Fibroblast of villous mesenchyme (primary cell): ENCODE results near the gene MPP1. TPM values are rescaled to one million over a fixed set of nuclear protein-coding genes. Genes with fewer than 3 reads are reported as not detected.
"Not testable (repeated sequence)": the region's sequence is repeated elsewhere in the genome, so short reads cannot be mapped to it uniquely, and the experiment has no call there.

ENCODE experiments used
- DNase-seq: peaks from one replicate; pipeline ENCODE4 v3.0.0-alpha.2; 2010; ENCODE audit warnings: low read depth
- H3K4me3 ChIP-seq: 2 replicates; pipeline ENCODE4 v1.5.1; 2011; ENCODE audit warnings: low read depth, mild to moderate bottlenecking, low read length
- total RNA-seq: library from RNA; depleted of rRNA; stranded (reverse); fragments of >200 nt; gene quantifications from 2 replicates; pipeline ENCODE4 v1.2.3, GENCODE V29; 2012
- TF ChIP-seq, protein P1 (sequence below): IDR thresholded peaks from 2 replicates; pipeline ENCODE4 v1.5.1; 2012; ENCODE audit warnings: low read depth, mild to moderate bottlenecking, low read length; ENCODE audit not compliant: insufficient read depth

Gene MPP1
- total RNA-seq, 1 donor = 11.7 TPM

DNA sequence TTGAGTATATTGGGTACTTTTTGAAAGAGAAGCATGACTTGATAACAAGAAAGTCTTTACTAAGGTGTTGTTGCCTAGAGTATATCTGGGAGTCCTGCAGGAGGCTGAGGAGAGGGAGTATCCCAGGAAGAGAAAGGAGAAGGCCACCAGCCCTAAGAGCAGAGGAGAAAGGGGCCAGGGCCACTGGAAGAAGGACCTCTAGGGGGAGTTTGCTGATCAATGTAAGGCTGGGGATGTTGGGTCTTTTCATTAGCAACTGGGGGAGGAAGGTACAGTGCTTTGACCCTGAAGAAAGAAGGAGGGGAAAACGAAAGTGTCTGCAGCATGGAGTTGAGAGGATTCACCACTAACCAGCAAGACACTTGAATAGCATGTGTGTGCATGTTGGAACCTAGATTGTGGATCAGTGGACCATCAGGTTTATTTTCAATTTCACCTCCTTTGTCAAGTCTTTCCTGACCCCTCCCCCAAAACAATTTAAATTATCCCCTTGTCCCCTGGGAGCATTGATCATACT lies 24.7 kb upstream of the MPP1 start:
- no peak overlapping the region for H3K4me3 ChIP-seq
- TF ChIP-seq, protein P1, sequence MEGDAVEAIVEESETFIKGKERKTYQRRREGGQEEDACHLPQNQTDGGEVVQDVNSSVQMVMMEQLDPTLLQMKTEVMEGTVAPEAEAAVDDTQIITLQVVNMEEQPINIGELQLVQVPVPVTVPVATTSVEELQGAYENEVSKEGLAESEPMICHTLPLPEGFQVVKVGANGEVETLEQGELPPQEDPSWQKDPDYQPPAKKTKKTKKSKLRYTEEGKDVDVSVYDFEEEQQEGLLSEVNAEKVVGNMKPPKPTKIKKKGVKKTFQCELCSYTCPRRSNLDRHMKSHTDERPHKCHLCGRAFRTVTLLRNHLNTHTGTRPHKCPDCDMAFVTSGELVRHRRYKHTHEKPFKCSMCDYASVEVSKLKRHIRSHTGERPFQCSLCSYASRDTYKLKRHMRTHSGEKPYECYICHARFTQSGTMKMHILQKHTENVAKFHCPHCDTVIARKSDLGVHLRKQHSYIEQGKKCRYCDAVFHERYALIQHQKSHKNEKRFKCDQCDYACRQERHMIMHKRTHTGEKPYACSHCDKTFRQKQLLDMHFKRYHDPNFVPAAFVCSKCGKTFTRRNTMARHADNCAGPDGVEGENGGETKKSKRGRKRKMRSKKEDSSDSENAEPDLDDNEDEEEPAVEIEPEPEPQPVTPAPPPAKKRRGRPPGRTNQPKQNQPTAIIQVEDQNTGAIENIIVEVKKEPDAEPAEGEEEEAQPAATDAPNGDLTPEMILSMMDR = no peak
- DNase-seq = no peak

DNA sequence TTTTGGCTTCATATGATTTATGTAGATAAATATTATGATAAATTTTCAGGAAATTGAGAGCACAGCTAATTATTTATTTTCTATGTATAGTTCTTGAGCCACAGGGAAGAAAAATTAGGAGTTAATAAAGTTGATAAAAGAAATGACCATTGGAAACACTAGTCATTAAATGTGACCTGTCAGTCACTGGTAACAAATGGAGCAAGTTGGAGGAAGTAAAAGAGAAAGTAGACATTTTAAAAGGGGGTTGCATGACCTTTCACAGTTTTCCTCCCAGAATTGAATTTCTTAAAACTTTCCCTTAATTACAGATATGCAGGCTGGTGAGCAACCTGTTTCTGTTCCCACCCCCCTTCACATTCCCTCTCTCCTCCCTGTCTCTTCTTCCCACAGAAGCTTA lies 23.8 kb upstream of the MPP1 start:
- no peak overlapping the region for H3K4me3 ChIP-seq
- TF ChIP-seq, protein P1 = no peak
- DNase-seq = no peak

DNA sequence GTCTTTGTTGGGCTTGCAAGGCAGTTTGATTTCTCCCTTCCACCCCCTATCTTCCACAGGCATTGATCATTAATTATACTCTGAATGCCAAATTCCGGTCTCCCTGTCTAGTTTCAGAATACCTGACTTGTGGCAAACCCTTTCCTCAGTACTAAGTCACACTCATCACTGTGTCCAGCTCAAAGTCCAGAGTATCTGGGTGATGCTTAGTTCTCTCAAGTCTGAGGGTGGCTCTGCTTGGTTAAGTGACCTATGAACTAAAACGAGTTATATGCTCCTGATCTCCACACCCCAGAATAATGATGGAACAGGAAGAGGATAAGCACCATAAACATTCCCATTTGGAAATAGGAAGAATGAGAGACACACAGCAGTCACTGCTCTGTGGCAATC lies 22.7 kb upstream of the MPP1 start:
- TF ChIP-seq, protein P1 = no peak
- H3K4me3 ChIP-seq = no peak overlapping the region
- no peak for DNase-seq

DNA sequence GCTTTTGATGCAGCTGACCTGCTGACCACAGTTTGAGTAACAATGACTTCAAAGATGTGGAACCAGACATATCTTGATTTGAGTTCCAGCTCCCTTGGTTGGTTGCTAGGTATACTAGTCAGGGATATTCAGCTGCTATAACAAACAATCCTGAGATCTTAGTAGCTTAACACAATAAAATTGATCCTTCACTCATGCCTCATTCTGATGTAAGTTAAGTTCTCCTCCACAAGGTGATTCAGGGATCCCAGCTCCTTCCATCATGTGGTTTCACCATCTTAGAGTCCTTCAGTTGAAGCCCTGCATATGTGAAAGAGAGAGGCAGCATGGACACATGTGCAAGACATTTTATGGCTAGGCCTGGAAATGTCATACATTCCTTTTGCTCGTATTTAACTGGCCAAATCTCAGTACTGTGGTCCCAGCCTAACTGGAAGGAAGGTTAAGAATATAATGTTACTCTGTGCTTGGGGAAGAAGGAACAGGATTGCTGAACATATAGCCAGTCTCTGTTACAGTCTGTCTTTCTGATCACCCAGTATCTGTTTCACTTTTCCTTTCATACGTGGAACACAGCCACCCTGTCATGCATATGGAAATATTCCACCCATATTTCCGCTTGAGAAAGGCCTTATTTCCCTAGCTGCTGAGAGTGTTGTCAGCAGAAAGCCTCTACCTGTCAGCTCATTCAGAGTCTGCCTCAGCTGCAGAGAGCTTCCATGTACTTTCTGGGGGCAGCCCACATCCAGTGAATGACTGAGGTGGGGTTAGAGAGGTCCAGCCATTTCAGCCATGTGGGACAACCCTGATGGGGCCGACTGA lies 22.1 kb upstream of the MPP1 start:
- TF ChIP-seq, protein P1 = no peak
- DNase-seq = no peak
- H3K4me3 ChIP-seq = no peak overlapping the region

DNA sequence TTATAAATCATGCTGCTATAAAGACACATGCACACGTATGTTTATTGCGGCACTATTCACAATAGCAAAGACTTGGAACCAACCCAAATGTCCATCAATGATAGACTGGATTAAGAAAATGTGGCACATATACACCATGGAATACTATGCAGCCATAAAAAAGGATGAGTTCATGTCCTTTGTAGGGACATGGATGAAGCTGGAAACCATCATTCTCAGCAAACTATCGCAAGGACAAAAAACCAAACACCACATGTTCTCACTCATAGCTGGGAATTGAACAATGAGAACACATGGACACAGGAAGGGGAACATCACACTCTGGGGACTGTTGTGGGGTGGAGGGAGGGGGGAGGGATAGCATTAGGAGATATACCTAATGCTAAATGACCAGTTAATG lies 20.3 kb upstream of the MPP1 start:
- H3K4me3 ChIP-seq, DNase-seq: not testable (repeated sequence)

DNA sequence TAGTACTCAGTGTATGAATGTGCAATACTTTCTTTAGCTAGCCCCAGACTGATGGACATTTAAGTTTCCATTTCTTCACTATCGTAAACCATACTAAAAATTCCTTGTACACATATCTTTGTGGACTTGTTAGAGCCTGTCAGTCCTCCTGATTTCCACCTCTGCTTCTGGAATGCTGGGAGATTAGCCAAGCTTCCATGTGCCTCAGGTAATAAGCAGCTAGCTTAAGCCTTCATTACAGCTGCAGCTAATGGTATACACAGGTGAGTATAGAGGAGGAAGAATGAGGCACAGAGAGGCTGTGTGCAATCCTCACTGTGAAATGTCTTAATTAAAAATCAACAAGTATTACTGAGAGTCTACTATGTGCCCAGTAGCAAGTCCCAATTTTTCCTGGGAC lies 19.4 kb upstream of the MPP1 start:
- no peak overlapping the region for H3K4me3 ChIP-seq
- TF ChIP-seq, protein P1 = no peak
- DNase-seq = no peak

DNA sequence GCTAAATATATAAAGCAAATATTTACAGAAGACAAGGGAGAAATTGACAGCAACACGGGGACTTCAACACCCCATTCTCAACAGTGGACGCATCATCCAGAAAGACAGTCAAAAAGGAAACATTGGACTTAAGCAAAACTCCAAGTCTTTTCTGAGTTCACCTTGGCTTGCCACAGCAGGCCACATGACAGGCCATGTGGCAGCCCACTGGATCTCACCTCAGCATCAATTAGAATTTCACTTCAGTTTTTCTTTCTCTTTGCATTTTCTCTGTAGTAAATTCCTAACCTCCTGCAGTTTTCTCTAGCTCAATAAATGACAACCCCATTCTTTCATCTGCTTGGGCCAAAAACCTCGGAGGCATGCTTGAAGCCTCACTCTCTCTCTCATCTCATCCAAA lies 16.7 kb upstream of the MPP1 start:
- no peak overlapping the region for H3K4me3 ChIP-seq
- DNase-seq = no peak
- TF ChIP-seq, protein P1 = no peak
